Hepatocyte (in vitro differentiated cells): ENCODE results near the gene EXOC4. TPM values are rescaled to one million over a fixed set of nuclear protein-coding genes. Genes with fewer than 3 reads are reported as not detected.
"Not testable (repeated sequence)": the region's sequence is repeated elsewhere in the genome, so short reads cannot be mapped to it uniquely, and the experiment has no call there.

Experiments
- DNase-seq: peaks from one replicate; pipeline ENCODE4 v3.0.0-alpha.2; 2016; ENCODE audit warnings: low spot score
- H2AFZ ChIP-seq: fragments of 200-600 bp; sonication (generic); 2 replicates; pipeline ENCODE4 v1.6.0; 2016; ENCODE audit warnings: antibody characterized with exemption, mild to moderate bottlenecking
- H3K27ac ChIP-seq: fragments of 200-600 bp; sonication (generic); 2 replicates; pipeline ENCODE4 v1.5.1; 2016; ENCODE audit warnings: mild to moderate bottlenecking
- H3K27me3 ChIP-seq: fragments of 200-600 bp; sonication (generic); 2 replicates; pipeline ENCODE4 v1.6.1; 2016
- H3K36me3 ChIP-seq: fragments of 200-600 bp; sonication (generic); replicated peaks from 2 replicates; pipeline ENCODE4 v1.5.1; 2016; ENCODE audit warnings: low read depth; ENCODE audit not compliant: insufficient read depth
- H3K4me1 ChIP-seq: fragments of 200-600 bp; sonication (generic); 2 replicates; pipeline ENCODE4 v1.5.1; 2016; ENCODE audit warnings: mild to moderate bottlenecking, moderate library complexity; ENCODE audit not compliant: insufficient read depth
- H3K4me2 ChIP-seq: fragments of 200-600 bp; sonication (generic); 2 replicates; pipeline ENCODE4 v1.6.0; 2016
- H3K4me3 ChIP-seq: fragments of 200-600 bp; sonication (generic); 2 replicates; pipeline ENCODE4 v1.5.1; 2016; ENCODE audit warnings: mild to moderate bottlenecking
- H3K79me2 ChIP-seq: fragments of 200-600 bp; sonication (generic); 2 replicates; pipeline ENCODE4 v1.6.0; 2017; ENCODE audit warnings: mild to moderate bottlenecking
- H3K9me2 ChIP-seq: fragments of 200-600 bp; sonication (generic); replicated peaks from 2 replicates; pipeline ENCODE4 v1.6.0; 2017; ENCODE audit warnings: mild to moderate bottlenecking; ENCODE audit not compliant: insufficient read depth
- H3K9me3 ChIP-seq: fragments of 200-600 bp; sonication (generic); 2 replicates; pipeline ENCODE4 v1.5.1; 2016; ENCODE audit warnings: low read depth, mild to moderate bottlenecking
- H4K20me1 ChIP-seq: fragments of 200-600 bp; sonication (generic); 2 replicates; pipeline ENCODE4 v1.6.0; 2016; ENCODE audit warnings: mild to moderate bottlenecking; ENCODE audit not compliant: insufficient read depth, poor library complexity, severe bottlenecking
- CTCF ChIP-seq: fragments of 200-600 bp; sonication (generic); IDR thresholded peaks from 2 replicates; pipeline ENCODE4 v1.5.1; 2016; ENCODE audit warnings: antibody characterized with exemption, mild to moderate bottlenecking; ENCODE audit not compliant: poor library complexity
- EZH2 ChIP-seq: fragments of 200-600 bp; sonication (generic); IDR thresholded peaks from 2 replicates; pipeline ENCODE4 v1.6.1; 2016; ENCODE audit warnings: antibody characterized with exemption, mild to moderate bottlenecking, borderline replicate concordance
- EZH2phosphoT487 ChIP-seq: fragments of 200-600 bp; sonication (generic); IDR thresholded peaks from one replicate; pipeline ENCODE4 v1.6.1; 2018; ENCODE audit warnings: antibody characterized with exemption, mild to moderate bottlenecking, low read depth, moderate library complexity; ENCODE audit not compliant: unreplicated experiment, severe bottlenecking
- WGBS: methylation state at CpG from one replicate; pipeline ENCODE4 v1.1.6; 2016; ENCODE audit warnings: low lambda C conversion rate; ENCODE audit errors: missing lambda C conversion rate; 5-methylcytosine and 5-hydroxymethylcytosine counted together
- polyA plus RNA-seq: library from polyadenylated mRNA; unstranded; fragments of >200 nt; fragmentation: Nextera tagmentation; extraction: Ambion mirVana; gene quantifications from 2 replicates; pipeline ENCODE4 v1.2.1, GENCODE V29; 2016
- total RNA-seq: library from RNA; depleted of rRNA; stranded (reverse); fragments of >200 nt; gene quantifications from 2 replicates; pipeline ENCODE4 v1.2.3, GENCODE V29; 2014

EXOC4 gene
- total and polyA plus RNA-seq, 2 experiments from 2014 or later = 34.8 to 56.1 TPM

- H3K4me1 ChIP-seq = no peaks in the 10 kb centered on the region
- no peaks in the 10 kb centered on the region for H3K27me3 ChIP-seq
- H4K20me1 ChIP-seq = no peaks in the 10 kb centered on the region
- 94% methylated on average over 1 of the region's 1 CpG for WGBS
- no peak for DNase-seq
- no peaks in the 10 kb centered on the region for H3K9me2 ChIP-seq
- H3K79me2 ChIP-seq = no peaks in the 10 kb centered on the region
- no peak overlapping the region for H2AFZ ChIP-seq
- no peaks in the 10 kb centered on the region for H3K36me3 ChIP-seq
- H3K27ac ChIP-seq = no peak overlapping the region
- no peak overlapping the region for H3K4me2 ChIP-seq
- no peak for TF ChIP-seq EZH2
- no peak for TF ChIP-seq CTCF
- TF ChIP-seq EZH2phosphoT487 = no peak
- H3K4me3 ChIP-seq = no peak overlapping the region
- H3K9me3 ChIP-seq = no peaks in the 10 kb centered on the region
Observed at GRCh38 chr7:133635541-133635940, 382.7 kb downstream of the EXOC4 start.

GRCh38 chr7:133638857-133639256 lies 386.0 kb downstream of the EXOC4 start:
- Histone ChIP-seq H4K20me1 (no peaks in the 10 kb centered on the region), H3K4me1 (no peaks in the 10 kb centered on the region), H3K4me3 (no peak overlapping the region), H3K9me2 (no peaks in the 10 kb centered on the region), H3K27ac (no peak overlapping the region), H3K9me3 (no peaks in the 10 kb centered on the region), H3K36me3 (no peaks in the 10 kb centered on the region), H3K79me2 (no peaks in the 10 kb centered on the region), H2AFZ (no peak overlapping the region), H3K4me2 (no peak overlapping the region), H3K27me3 (no peaks in the 10 kb centered on the region)
- DNase-seq = no peak
- TF ChIP-seq EZH2phosphoT487 (no peak), CTCF (no peak), EZH2 (no peak)
- WGBS = 96% methylated on average over 5 of the region's 5 CpGs

GRCh38 chr7:133641436-133641835 lies 388.6 kb downstream of the EXOC4 start:
- DNase-seq = no peak
- no peaks in the 10 kb centered on the region for H3K79me2 ChIP-seq
- no peaks in the 10 kb centered on the region for H3K9me3 ChIP-seq
- WGBS = 100% methylated on average over 2 of the region's 2 CpGs
- H3K27ac ChIP-seq = no peak overlapping the region
- H4K20me1 ChIP-seq = no peaks in the 10 kb centered on the region
- no peaks in the 10 kb centered on the region for H3K27me3 ChIP-seq
- H3K4me2 ChIP-seq = no peak overlapping the region
- no peaks in the 10 kb centered on the region for H3K36me3 ChIP-seq
- no peak overlapping the region for H3K4me3 ChIP-seq
- no peak for TF ChIP-seq EZH2
- no peak for TF ChIP-seq EZH2phosphoT487
- TF ChIP-seq CTCF = no peak
- H2AFZ ChIP-seq = no peak overlapping the region
- H3K4me1 ChIP-seq = no peaks in the 10 kb centered on the region
- no peaks in the 10 kb centered on the region for H3K9me2 ChIP-seq

GRCh38 chr7:133642907-133643306 lies 390.0 kb downstream of the EXOC4 start:
- H3K36me3 ChIP-seq = no peaks in the 10 kb centered on the region
- no peak overlapping the region for H3K4me2 ChIP-seq
- H3K4me3 ChIP-seq = no peak overlapping the region
- no peak overlapping the region for H2AFZ ChIP-seq
- H3K79me2 ChIP-seq = no peaks in the 10 kb centered on the region
- TF ChIP-seq EZH2 (no peak), EZH2phosphoT487 (no peak), CTCF (no peak)
- WGBS = 90% methylated on average over 2 of the region's 2 CpGs
- H3K27ac ChIP-seq = no peak overlapping the region
- H3K9me3 ChIP-seq = no peaks in the 10 kb centered on the region
- H3K9me2 ChIP-seq = no peaks in the 10 kb centered on the region
- H3K27me3 ChIP-seq = no peaks in the 10 kb centered on the region
- DNase-seq = no peak
- H3K4me1 ChIP-seq = peaks cover 3% of the 10 kb centered on the region
- H4K20me1 ChIP-seq = no peaks in the 10 kb centered on the region

GRCh38 chr7:133643652-133644051 lies 390.8 kb downstream of the EXOC4 start:
- not testable (repeated sequence) for H3K4me3 ChIP-seq, H3K4me2 ChIP-seq, H4K20me1 ChIP-seq, H3K27me3 ChIP-seq, H3K9me2 ChIP-seq, H3K9me3 ChIP-seq, H3K36me3 ChIP-seq, H3K79me2 ChIP-seq, H3K27ac ChIP-seq, H2AFZ ChIP-seq, DNase-seq, H3K4me1 ChIP-seq
- 96% methylated on average over 5 of the region's 5 CpGs for WGBS
